HFFc6 (cell line): Measurements from ENCODE around the gene NARF. TPM values are rescaled to one million over a fixed set of nuclear protein-coding genes. Genes with fewer than 3 reads are reported as not detected.

Source experiments
- DNase-seq: peaks from one replicate; pipeline ENCODE4 v3.0.0-alpha.2; 2018
- H3K27ac Mint-ChIP-seq: 2 replicates; pipeline ENCODE4 v1.8.0; 2020; ENCODE audit warnings: mild to moderate bottlenecking, mixed read lengths
- H3K27me3 Mint-ChIP-seq: 2 replicates; pipeline ENCODE4 v1.8.0; 2021; ENCODE audit warnings: mild to moderate bottlenecking, moderate library complexity, mixed read lengths; ENCODE audit not compliant: insufficient read depth
- H3K36me3 Mint-ChIP-seq: 2 replicates; pipeline ENCODE4 v1.8.0; 2021; ENCODE audit warnings: low read depth, mixed read lengths
- H3K4me1 Mint-ChIP-seq: 2 replicates; pipeline ENCODE4 v1.8.0; 2020; ENCODE audit warnings: low read depth, mixed read lengths
- H3K4me3 Mint-ChIP-seq: 2 replicates; pipeline ENCODE4 v1.8.0; 2020; ENCODE audit warnings: mild to moderate bottlenecking, moderate library complexity, mixed read lengths
- H3K9me3 Mint-ChIP-seq: 2 replicates; pipeline ENCODE4 v1.8.0; 2020; ENCODE audit warnings: mild to moderate bottlenecking, mixed read lengths
- CTCF ChIP-seq: fragments of 200-600 bp; sonication (generic); IDR thresholded peaks from 2 replicates; pipeline ENCODE4 v1.5.0; 2021; ENCODE audit warnings: antibody characterized with exemption, mild to moderate bottlenecking
- total RNA-seq, 6 experiments: library from RNA; stranded (reverse); fragmentation: NEBNext Ultra II Directional; extraction: Animal tissue kit (Norgen Biotek cat#: 25700); gene quantifications; 2 replicates in 1 of 6; 3 replicates in 5 of 6; pipeline ENCODE4 v1.2.3, GENCODE V29; 2021

Gene NARF
- total RNA-seq, 6 experiments from 2014 or later = 25.2 to 38.1 (median 28.8) TPM

GRCh38 chr17:82517230-82517865 is 58.8 kb downstream of the NARF start:
- no peak overlapping the region for H3K4me3 Mint-ChIP-seq
- H3K27ac Mint-ChIP-seq = no peak overlapping the region
- no peak for DNase-seq
- peaks cover 1% of the 10 kb centered on the region; the same call in 1 of the 2 replicates for H3K27me3 Mint-ChIP-seq
- peaks cover 12% of the 10 kb centered on the region for H3K4me1 Mint-ChIP-seq
- no peak for TF ChIP-seq CTCF
- peaks cover 15% of the 10 kb centered on the region for H3K36me3 Mint-ChIP-seq
- peaks cover 12% of the 10 kb centered on the region for H3K9me3 Mint-ChIP-seq

- DNase-seq = peak; percentile 94
- H3K9me3 Mint-ChIP-seq = peaks cover 7% of the 10 kb centered on the region
- peaks cover 19% of the 10 kb centered on the region for H3K4me1 Mint-ChIP-seq
- no peaks in the 10 kb centered on the region for H3K27me3 Mint-ChIP-seq
- H3K4me3 Mint-ChIP-seq = peak within 1 kb of the TSS; percentile 93
- H3K36me3 Mint-ChIP-seq = peaks cover 20% of the 10 kb centered on the region
- H3K27ac Mint-ChIP-seq = peak within 1 kb of the TSS; percentile 82
- no peak for TF ChIP-seq CTCF
Measured at GRCh38 chr17:82518826-82519810, 60.6 kb downstream of the NARF start, which contains the start of gene FOXK2. TSS of gene FOXK2 (plus strand) at chr17:82519732. CDS start at chr17:82519889, 157 bp downstream.

- no peak for DNase-seq
- TF ChIP-seq CTCF = no peak
- peaks cover 19% of the 10 kb centered on the region for H3K4me1 Mint-ChIP-seq
Measured at GRCh38 chr17:82519971-82520903, 61.7 kb downstream of the NARF start.

GRCh38 chr17:82524540-82524939 is 66.0 kb downstream of the NARF start:
- peaks cover 41% of the 10 kb centered on the region for H3K4me1 Mint-ChIP-seq
- no peak for DNase-seq

More at GRCh38 chr17:82519971-82520903, 61.7 kb downstream of the NARF start:
- peak overlapping the region; percentile 93 for H3K4me3 Mint-ChIP-seq
- H3K36me3 Mint-ChIP-seq = peaks cover 13% of the 10 kb centered on the region; the same call in 1 of the 2 replicates
- H3K9me3 Mint-ChIP-seq = no peaks in the 10 kb centered on the region
- peak overlapping the region; percentile 75 for H3K27ac Mint-ChIP-seq
- no peaks in the 10 kb centered on the region for H3K27me3 Mint-ChIP-seq

More at GRCh38 chr17:82524540-82524939, 66.0 kb downstream of the NARF start:
- TF ChIP-seq CTCF = no peak
- Mint-ChIP-seq H3K27ac (peak overlapping the region; percentile 32; the same call in 1 of the 2 replicates), H3K27me3 (no peaks in the 10 kb centered on the region), H3K9me3 (no peaks in the 10 kb centered on the region), H3K4me3 (no peak overlapping the region), H3K36me3 (peaks cover 13% of the 10 kb centered on the region; the same call in 1 of the 2 replicates)
